SK-N-SH (cell line): ENCODE results near the gene SLC38A3. TPM values are rescaled to one million over a fixed set of nuclear protein-coding genes. Genes with fewer than 3 reads are reported as not detected.

ENCODE experiments used
- CTCF ChIA-PET: fragments of 300-600, 350-600 bp; formaldehyde crosslinking; extraction: SDS; loops from one replicate; lab custom pipeline; 2021; lab: Yijun Ruan, JAX
- POLR2A ChIA-PET: fragments of 350-600 bp; sonication (Branson Sonifier 250); formaldehyde crosslinking; extraction: SDS; loops from one replicate; lab custom pipeline; 2020; ENCODE audit warnings: antibody characterized with exemption, inconsistent platforms; lab: Yijun Ruan, JAX
- DNase-seq: peaks from one replicate; pipeline ENCODE4 v3.0.0; 2012
- H2AFZ ChIP-seq: fragments of 200-600 bp; sonication (generic); 2 replicates; pipeline ENCODE4 v1.8.1; 2016; ENCODE audit warnings: antibody characterized with exemption, mild to moderate bottlenecking, low read depth
- H3F3A ChIP-seq: fragments of 200-600 bp; sonication (generic); replicated peaks from 2 replicates; pipeline ENCODE3; 2016; ENCODE audit warnings: antibody characterized with exemption, mild to moderate bottlenecking; ENCODE audit not compliant: insufficient read depth
- H3K27ac ChIP-seq, 2 experiments: fragments of 200-500 bp in 1 of 2; fragments of 200-600 bp in 1 of 2; sonication (Bioruptor generic) in 1 of 2; sonication (generic), shearing (Covaris generic) in 1 of 2; 2 replicates each; pipeline versions ENCODE4 v1.5.1 to v1.6.1; 2014 to 2016; ENCODE audit warnings: low read depth in 2 of 2, inconsistent platforms in 1 of 2, low read length in 1 of 2, mild to moderate bottlenecking in 1 of 2, mixed read lengths in 1 of 2
- H3K27me3 ChIP-seq: fragments of 200-600 bp; sonication (generic), shearing (Covaris generic); 2 replicates; pipeline ENCODE4 v1.6.1; 2016; ENCODE audit warnings: mixed run types; ENCODE audit not compliant: insufficient read depth
- H3K36me3 ChIP-seq, 2 experiments: fragments of 200-500 bp in 1 of 2; fragments of 200-600 bp in 1 of 2; sonication (Bioruptor generic) in 1 of 2; sonication (generic) in 1 of 2; replicated peaks in 1 of 2; 2 replicates each; pipeline versions ENCODE3 to v1.5.1; 2014 to 2016; ENCODE audit warnings: low read length in 1 of 2, mild to moderate bottlenecking in 1 of 2; ENCODE audit not compliant: insufficient read depth in 2 of 2, control insufficient read depth in 1 of 2
- H3K4me1 ChIP-seq, 2 experiments: fragments of 200-500 bp in 1 of 2; fragments of 200-600 bp in 1 of 2; sonication (Bioruptor generic) in 1 of 2; sonication (generic), shearing (Covaris generic) in 1 of 2; 2 replicates each; pipeline versions ENCODE4 v1.5.1 to v1.6.1; 2014 to 2016; ENCODE audit warnings: low read depth in 1 of 2, low read length in 1 of 2, mixed run types in 1 of 2; ENCODE audit not compliant: insufficient read depth in 2 of 2, control insufficient read depth in 1 of 2
- H3K4me2 ChIP-seq: fragments of 200-600 bp; sonication (generic), shearing (Covaris generic); 2 replicates; pipeline ENCODE4 v1.6.1; 2017; ENCODE audit warnings: mixed run types
- H3K4me3 ChIP-seq, 2 experiments: fragments of 200-500 bp in 1 of 2; fragments of 200-600 bp in 1 of 2; sonication (Bioruptor generic) in 1 of 2; sonication (generic), shearing (Covaris generic) in 1 of 2; 2 replicates each; pipeline versions ENCODE4 v1.5.1 to v1.8.1; 2014 to 2016; ENCODE audit warnings: low read depth in 2 of 2, inconsistent platforms in 1 of 2, low read length in 1 of 2, mild to moderate bottlenecking in 1 of 2, mixed read lengths in 1 of 2, moderate library complexity in 1 of 2
- H3K79me2 ChIP-seq: fragments of 200-600 bp; sonication (generic); 2 replicates; pipeline ENCODE4 v1.8.1; 2017; ENCODE audit warnings: mild to moderate bottlenecking; ENCODE audit not compliant: insufficient read depth
- H3K9ac ChIP-seq: fragments of 200-600 bp; sonication (generic); 2 replicates; pipeline ENCODE4 v1.6.1; 2017; ENCODE audit warnings: mixed run types
- H3K9me2 ChIP-seq: fragments of 200-600 bp; sonication (generic); 2 replicates; pipeline ENCODE4 v1.6.1; 2017; ENCODE audit warnings: mixed run types
- H3K9me3 ChIP-seq: fragments of 200-600 bp; sonication (generic); 2 replicates; pipeline ENCODE4 v1.6.1; 2017; ENCODE audit warnings: mixed run types, mild to moderate bottlenecking, moderate library complexity
- H4K20me1 ChIP-seq: fragments of 200-600 bp; sonication (generic); 2 replicates; pipeline ENCODE4 v1.6.1; 2017; ENCODE audit warnings: mild to moderate bottlenecking, mixed run types; ENCODE audit not compliant: insufficient read depth
- CHD2 ChIP-seq: fragments of 150-350 bp; IDR thresholded peaks from 2 replicates; pipeline ENCODE4 v1.6.1; 2018; ENCODE audit warnings: low read length; ENCODE audit not compliant: partially characterized antibody
- ELF1 ChIP-seq: IDR thresholded peaks from 2 replicates; pipeline ENCODE4 v1.4.0; 2012
- EP300 ChIP-seq, 2 experiments: IDR thresholded peaks; 2 replicates each; pipeline versions ENCODE4 v1.4.0 to v1.6.1; 2012; ENCODE audit warnings: borderline replicate concordance in 1 of 2, low read depth in 1 of 2, low read length in 1 of 2
- FOXJ3 ChIP-seq: sonication (generic); formaldehyde crosslinking; IDR thresholded peaks from 2 replicates; pipeline ENCODE4 v1.5.1; 2020; ENCODE audit warnings: mild to moderate bottlenecking, missing genetic modification reagents
- FOXM1 ChIP-seq: IDR thresholded peaks from 2 replicates; pipeline ENCODE4 v1.4.0; 2012; ENCODE audit warnings: low read depth, mild to moderate bottlenecking
- GABPA ChIP-seq: IDR thresholded peaks from 2 replicates; pipeline ENCODE4 v1.4.0; 2012; ENCODE audit warnings: low read depth, mild to moderate bottlenecking
- MAX ChIP-seq: IDR thresholded peaks from 2 replicates; pipeline ENCODE4 v1.4.0; 2012; ENCODE audit warnings: low read depth
- MEF2A ChIP-seq: IDR thresholded peaks from 2 replicates; pipeline ENCODE4 v1.4.0; 2012; ENCODE audit warnings: low read depth, borderline replicate concordance
- MXI1 ChIP-seq: IDR thresholded peaks from 2 replicates; pipeline ENCODE4 v1.6.1; 2012; ENCODE audit warnings: mild to moderate bottlenecking, low read depth, low read length, improper control_type of control experiment
- POLR2AphosphoS5 ChIP-seq: IDR thresholded peaks from 2 replicates; pipeline ENCODE4 v1.6.1; 2012; ENCODE audit warnings: low read depth, low read length
- SIN3A ChIP-seq: IDR thresholded peaks from 2 replicates; pipeline ENCODE4 v1.6.1; 2012; ENCODE audit warnings: low read depth, mild to moderate bottlenecking, low read length, moderate library complexity, borderline replicate concordance
- TAF1 ChIP-seq: IDR thresholded peaks from 2 replicates; pipeline ENCODE4 v1.6.1; 2012; ENCODE audit warnings: low read depth, mild to moderate bottlenecking, low read length, moderate library complexity, borderline replicate concordance
- TCF12 ChIP-seq: IDR thresholded peaks from 2 replicates; pipeline ENCODE4 v1.4.0; 2012
- USF2 ChIP-seq: fragments of 150-350 bp; IDR thresholded peaks from 2 replicates; pipeline ENCODE4 v1.6.1; 2017; ENCODE audit warnings: antibody characterized with exemption, low read length, low read depth, borderline replicate concordance
- YY1 ChIP-seq: IDR thresholded peaks from 2 replicates; pipeline ENCODE4 v1.4.0; 2012; ENCODE audit warnings: low read depth, mild to moderate bottlenecking
- WGBS: methylation state at CpG from one replicate; pipeline ENCODE4 v1.1.6; 2017; ENCODE audit warnings: low lambda C conversion rate; 5-methylcytosine and 5-hydroxymethylcytosine counted together
- polyA plus RNA-seq, 3 experiments: library from polyadenylated mRNA; depleted of rRNA; stranded (reverse); fragments of >200 nt; gene quantifications; 2 replicates each; pipeline ENCODE4 v1.2.3, GENCODE V29; 2012
- TF ChIP-seq, protein P1 (sequence below): IDR thresholded peaks from 2 replicates; pipeline ENCODE4 v1.4.0; 2012; ENCODE audit warnings: low read depth, borderline replicate concordance
- TF ChIP-seq, protein P2 (sequence below): fragments of 150-350 bp; IDR thresholded peaks from 2 replicates; pipeline ENCODE4 v1.6.1; 2016; ENCODE audit warnings: mild to moderate bottlenecking, low read depth, low read length

The SLC38A3 gene
- polyA plus RNA-seq, 1 of the 3 experiments (the other 2 are of a cell fraction), result 0.84 TPM

GRCh38 chr3:50237754-50238548 lies 32.9 kb downstream of the SLC38A3 start:
- peak; percentile 82 for TF ChIP-seq MXI1
- TF ChIP-seq, protein P1, sequence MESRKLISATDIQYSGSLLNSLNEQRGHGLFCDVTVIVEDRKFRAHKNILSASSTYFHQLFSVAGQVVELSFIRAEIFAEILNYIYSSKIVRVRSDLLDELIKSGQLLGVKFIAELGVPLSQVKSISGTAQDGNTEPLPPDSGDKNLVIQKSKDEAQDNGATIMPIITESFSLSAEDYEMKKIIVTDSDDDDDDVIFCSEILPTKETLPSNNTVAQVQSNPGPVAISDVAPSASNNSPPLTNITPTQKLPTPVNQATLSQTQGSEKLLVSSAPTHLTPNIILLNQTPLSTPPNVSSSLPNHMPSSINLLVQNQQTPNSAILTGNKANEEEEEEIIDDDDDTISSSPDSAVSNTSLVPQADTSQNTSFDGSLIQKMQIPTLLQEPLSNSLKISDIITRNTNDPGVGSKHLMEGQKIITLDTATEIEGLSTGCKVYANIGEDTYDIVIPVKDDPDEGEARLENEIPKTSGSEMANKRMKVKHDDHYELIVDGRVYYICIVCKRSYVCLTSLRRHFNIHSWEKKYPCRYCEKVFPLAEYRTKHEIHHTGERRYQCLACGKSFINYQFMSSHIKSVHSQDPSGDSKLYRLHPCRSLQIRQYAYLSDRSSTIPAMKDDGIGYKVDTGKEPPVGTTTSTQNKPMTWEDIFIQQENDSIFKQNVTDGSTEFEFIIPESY, result 0 out of 2 replicates have a peak, but pooled peaks have one; percentile 14
- TF ChIP-seq POLR2AphosphoS5, result peak; percentile 85
- TF ChIP-seq GABPA, result peak; percentile 77
- no peak for TF ChIP-seq FOXJ3 (CRISPR knock-in tag)
- TF ChIP-seq, protein P2, sequence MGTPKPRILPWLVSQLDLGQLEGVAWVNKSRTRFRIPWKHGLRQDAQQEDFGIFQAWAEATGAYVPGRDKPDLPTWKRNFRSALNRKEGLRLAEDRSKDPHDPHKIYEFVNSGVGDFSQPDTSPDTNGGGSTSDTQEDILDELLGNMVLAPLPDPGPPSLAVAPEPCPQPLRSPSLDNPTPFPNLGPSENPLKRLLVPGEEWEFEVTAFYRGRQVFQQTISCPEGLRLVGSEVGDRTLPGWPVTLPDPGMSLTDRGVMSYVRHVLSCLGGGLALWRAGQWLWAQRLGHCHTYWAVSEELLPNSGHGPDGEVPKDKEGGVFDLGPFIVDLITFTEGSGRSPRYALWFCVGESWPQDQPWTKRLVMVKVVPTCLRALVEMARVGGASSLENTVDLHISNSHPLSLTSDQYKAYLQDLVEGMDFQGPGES, result no peak
- peak; percentile 80 for TF ChIP-seq TAF1
- no peak for TF ChIP-seq FOXM1
- no peak for TF ChIP-seq MEF2A
- TF ChIP-seq ELF1, result peak; percentile 69
- TF ChIP-seq CHD2, result peak; percentile 37
- peak in 1 of 2 experiments; percentile 14; a peak in 1 of 4 replicates for TF ChIP-seq EP300 (IDR thresholded peaks at IDR 0.05; ENCODE audit: borderline replicate concordance in 1 of 2, low read depth in 1 of 2, low read length in 1 of 2)
- TF ChIP-seq TCF12, result peak; percentile 4; the same call in 1 of the 2 replicates
- TF ChIP-seq YY1, result peak; percentile 87
- TF ChIP-seq USF2, result no peak
- TF ChIP-seq SIN3A, result peak; percentile 85; the same call in 1 of the 2 replicates
- TF ChIP-seq MAX, result peak; percentile 41; the same call in 1 of the 2 replicates
- ChIA-PET POLR2A (interaction anchor here (0.6 to 1.0 kb wide), 2 partner anchors 21 to 29 kb away, joined by 3 read pairs; no protein-coding TSS in a partner anchor), CTCF (interaction anchor here (0.6 to 61.6 kb wide), 6 partner anchors 6 to 201 kb away, joined by 3 to 1375 read pairs (median 218); partner anchors contain the start of genes GNAI2 and GNAT1)
- peaks cover 8 to 22% of the 10 kb centered on the region in 2 experiments; a peak in 2 of 4 replicates for H3K4me1 ChIP-seq
- WGBS, result 0% methylated on average over 9 of the region's 31 CpGs
- peaks cover 12% of the 10 kb centered on the region for H3F3A ChIP-seq
- H4K20me1 ChIP-seq, result peaks cover 51% of the 10 kb centered on the region
- DNase-seq, result peak; percentile 85
- H3K36me3 ChIP-seq, result peaks cover 0 to 11% of the 10 kb centered on the region in 2 experiments
- H3K9ac ChIP-seq, result peak overlapping the region; percentile 95
- no peak overlapping the region for H2AFZ ChIP-seq
- H3K9me3 ChIP-seq, result no peaks in the 10 kb centered on the region
- no peaks in the 10 kb centered on the region for H3K9me2 ChIP-seq
- H3K4me2 ChIP-seq, result peak overlapping the region; percentile 96
- peak overlapping the region; percentile 60 to 90 for H3K27ac ChIP-seq
- H3K4me3 ChIP-seq, result peak overlapping the region; percentile 82 to 98
- H3K27me3 ChIP-seq, result no peaks in the 10 kb centered on the region
- peaks cover 70% of the 10 kb centered on the region for H3K79me2 ChIP-seq
